Glomerular endothelial cell (primary cell): Measurements from ENCODE around the gene CCDC50. TPM values are rescaled to one million over a fixed set of nuclear protein-coding genes. Genes with fewer than 3 reads are reported as not detected.

Source experiments
- DNase-seq: peaks from one replicate; pipeline ENCODE4 v3.0.0-alpha.2; 2011; ENCODE audit warnings: low read depth, low spot score; ENCODE audit errors: extremely low read depth
- total RNA-seq: library from RNA; depleted of rRNA; stranded (reverse); fragments of >200 nt; gene quantifications from 2 replicates; pipeline ENCODE4 v1.2.3, GENCODE V29; 2015

CCDC50 gene
- total RNA-seq, 1 donor from 2014 or later: 144 TPM

DNA sequence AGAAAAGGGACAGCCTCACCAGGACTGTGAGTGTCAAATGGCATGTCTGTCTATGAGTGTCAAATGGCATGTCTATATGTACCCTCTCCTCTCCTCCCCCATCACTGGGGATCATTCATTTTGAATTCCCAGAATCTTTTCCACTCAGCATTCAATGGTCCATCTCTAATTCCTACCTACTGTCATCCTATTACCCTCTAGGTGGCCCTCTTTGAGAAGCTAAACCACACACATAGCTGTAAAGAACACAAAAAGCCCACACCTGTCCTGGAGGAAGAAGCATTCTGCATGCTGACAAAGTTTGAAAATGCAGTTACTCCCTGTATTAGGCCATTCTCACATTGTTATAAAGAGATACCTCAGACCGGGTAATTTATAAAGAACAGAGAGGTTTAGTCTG is 85.5 kb downstream of the CCDC50 start:
- DNase-seq: no peak

DNA sequence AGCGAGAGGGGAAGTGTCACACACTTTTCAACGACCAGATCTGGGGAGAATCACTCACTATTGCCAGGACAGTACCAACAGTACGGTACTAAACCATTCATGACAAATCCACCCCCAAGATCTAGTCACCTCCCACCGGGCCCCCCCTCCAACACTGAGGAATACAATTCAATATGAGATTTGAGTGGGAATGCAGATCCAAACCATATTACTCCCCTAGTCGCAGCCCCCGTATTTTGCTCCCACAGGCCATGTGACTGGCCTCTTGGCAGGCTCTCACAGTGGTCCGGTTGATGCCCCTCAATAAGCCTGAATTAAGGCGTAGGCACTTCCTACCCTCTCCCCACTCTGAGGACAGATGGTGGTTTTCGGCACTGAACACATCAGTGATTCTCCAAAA is 86.4 kb downstream of the CCDC50 start:
- no peak for DNase-seq

DNA sequence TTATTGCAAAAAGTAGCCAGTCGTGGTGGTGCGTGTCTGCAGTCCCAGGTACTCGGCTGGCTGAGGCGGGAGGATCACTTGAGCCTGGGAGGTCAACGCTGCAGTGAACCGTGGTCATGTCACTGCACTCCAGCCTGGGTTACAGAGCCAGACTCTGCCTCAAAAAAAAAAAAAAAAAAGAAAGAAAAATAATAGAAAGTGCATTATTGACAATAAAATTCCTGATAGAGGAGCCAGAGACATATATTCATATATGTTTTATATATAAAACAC is 88.2 kb downstream of the CCDC50 start:
- no peak for DNase-seq

DNA sequence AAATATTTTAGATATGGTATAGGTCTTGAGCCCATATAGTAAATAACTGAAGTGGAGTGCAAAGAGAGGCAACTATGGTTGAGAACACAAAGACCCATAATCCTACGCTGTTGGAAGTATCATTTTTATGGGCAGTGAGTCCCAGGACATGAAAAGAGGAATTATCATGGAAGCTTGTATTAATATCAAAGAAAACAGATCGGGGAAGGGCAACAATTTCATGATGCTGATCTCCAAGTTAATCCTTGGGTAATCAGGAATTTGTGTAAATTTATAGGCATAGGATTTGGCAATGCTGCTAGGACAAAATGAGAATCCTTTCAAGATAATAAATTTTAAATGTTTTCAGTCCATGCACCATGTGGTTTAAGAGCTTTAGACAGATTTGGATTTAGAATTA is 91.6 kb downstream of the CCDC50 start:
- no peak for DNase-seq

DNA sequence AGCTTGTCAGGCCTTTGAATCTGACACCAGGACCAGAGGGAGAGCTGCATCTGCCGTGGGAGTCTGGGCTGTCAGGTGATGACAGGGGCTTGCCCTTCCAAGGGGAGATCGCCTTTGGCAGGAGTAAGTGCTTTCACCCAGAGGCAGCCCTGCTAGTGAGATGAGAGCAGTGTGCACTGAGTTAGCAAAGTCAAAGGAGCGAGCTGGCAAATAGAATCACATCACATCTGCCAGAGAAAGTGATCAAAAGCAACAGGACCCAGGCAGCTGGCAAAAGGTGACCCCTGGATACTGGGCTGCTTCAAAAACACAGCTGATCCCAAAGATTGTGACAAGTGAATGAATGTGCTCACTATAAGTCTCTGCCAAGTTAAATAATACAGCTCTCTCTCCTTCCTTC is 95.7 kb downstream of the CCDC50 start:
- DNase-seq: no peak

DNA sequence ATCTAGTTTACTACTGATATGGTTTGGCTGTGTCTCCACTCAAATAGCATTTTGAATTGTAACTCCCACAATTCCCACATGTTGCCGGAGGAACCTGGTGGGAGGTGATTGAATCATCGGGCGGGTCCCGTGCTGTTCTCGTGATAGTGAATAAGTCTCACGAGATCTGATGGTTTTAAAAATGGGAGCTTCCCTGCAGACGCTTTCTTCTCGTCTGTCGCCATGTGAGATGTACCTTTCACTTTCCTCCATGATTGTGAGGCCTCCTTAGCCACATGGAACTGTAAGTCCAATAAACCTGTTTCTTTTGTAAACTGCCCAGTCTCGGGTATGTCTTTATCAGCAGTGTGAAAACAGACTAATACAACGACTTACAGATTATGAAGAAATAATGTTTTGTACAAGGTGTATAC is 96.1 kb downstream of the CCDC50 start:
- no peak for DNase-seq

DNA sequence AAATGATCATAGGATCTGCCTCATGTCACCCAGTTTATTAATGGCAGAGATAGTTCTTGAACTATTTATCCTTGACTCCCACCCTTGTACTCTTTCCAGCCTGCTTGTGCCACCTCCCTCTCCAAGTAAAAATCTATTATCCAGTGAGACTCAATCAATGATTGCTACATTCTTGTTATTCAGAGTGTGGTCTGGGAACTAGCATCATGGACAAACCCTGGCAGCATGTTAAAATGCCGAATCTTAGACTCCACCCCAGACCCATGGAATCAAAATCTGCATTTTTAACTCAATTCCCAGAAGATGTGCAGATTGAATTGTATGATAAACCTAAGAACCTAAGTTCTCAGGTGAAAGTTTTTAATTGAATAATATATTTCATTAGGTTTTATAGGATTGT is 97.1 kb downstream of the CCDC50 start:
- no peak for DNase-seq

DNA sequence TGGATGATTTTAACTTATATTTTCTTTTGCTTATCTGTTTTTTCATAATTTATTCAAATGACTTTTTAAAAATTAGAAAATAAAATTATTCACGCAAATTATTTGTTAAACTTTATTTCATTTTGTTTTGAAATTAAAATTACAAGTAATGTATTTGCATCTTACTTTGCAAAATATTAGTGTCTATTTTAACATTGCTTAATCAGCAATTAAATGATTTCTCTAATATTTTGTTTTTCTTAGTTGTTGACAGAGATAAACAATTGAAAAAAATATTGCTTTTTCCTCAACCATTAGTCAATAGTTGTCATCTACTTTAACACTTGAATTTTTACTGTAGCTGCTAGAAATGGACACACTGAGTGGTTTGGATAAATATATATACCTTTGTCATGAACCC is 99.0 kb downstream of the CCDC50 start:
- DNase-seq: no peak

DNA sequence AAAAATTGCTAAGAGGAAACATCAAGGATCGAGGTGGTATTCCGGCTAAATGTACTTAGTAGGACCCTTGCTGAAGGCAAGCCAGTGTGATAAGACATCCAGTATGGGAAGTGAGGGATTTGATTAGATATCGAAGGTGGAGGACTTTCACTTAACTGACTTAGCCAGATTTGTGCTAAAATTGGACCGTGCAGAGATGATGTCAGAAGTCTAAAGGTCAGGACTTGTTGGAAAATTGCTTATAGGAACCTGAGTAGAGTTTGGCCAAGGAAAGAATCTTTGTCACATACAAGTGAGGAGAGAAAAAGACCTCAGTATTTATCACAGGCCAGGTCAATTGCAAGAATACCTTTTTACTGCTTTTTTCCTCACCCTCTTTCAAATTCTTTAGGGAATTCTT is 100.9 kb downstream of the CCDC50 start:
- no peak for DNase-seq

DNA sequence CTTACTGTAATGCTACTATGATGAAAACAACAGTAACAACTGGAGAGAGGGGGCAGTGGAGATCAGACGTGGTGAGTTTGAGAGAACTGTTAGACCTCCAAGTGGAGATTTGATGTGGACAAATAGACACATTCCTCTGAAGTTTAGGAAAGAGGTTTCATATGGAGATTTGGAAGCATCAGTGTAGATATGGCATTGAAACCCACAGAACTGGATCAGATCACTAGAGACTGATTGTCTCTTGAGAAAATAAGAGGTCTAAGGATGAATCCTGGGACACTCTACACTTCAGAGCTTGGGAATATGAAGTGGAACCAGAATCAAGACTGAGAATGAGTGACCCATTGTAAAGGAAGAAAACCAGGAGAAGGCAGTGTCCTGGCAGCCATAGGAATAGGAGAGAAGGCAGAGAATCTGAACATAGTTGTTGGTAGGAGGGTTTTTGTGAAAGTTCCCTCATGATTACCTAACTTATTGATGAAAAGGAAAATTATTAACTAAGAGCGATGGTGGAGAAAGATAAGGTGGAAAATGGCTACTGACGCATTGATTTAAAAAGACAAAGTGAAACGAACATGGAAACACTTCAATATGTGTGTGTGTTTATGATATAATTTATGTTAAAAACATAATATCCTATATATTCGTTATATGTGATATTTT is 102.1 kb downstream of the CCDC50 start:
- DNase-seq: no peak

DNA sequence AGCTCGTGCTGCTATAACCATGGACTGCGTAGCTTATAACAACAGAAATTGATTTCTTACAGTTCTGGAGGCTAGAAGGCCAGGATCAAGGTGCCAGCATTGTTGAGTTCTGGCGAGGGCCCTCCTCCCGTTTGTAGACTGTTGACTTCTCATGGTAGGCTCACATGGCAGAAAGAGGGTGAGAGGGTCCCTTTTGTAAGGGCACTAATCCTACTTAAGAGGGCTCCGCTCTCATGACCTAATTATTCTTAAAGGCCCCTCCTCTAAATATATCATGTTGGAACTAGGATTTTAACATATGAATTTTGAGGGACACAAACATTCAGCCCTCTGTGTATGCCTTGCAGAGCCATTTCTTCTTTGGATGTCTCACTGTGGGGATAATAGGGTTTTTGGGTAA is 103.0 kb downstream of the CCDC50 start:
- DNase-seq: no peak

DNA sequence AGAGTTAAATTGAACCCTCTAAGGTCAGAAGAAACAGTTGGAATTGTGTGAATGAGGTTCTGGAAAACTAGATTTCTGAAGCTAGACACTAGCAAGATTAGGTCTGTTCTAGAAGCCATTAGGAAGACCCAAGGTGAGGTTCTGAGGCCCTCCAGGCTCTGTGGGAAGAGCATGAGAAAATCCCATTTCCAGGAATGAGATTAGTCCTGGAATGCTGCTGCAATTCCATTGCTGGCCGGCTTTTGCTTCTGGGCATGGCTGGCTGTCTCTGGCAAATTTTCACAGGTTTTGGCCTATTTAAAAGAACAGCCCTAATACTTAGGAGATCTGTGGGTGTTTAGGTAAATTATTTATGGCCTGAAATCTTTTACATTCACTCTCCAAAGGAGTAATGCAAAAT is 104.8 kb downstream of the CCDC50 start:
- DNase-seq: no peak

DNA sequence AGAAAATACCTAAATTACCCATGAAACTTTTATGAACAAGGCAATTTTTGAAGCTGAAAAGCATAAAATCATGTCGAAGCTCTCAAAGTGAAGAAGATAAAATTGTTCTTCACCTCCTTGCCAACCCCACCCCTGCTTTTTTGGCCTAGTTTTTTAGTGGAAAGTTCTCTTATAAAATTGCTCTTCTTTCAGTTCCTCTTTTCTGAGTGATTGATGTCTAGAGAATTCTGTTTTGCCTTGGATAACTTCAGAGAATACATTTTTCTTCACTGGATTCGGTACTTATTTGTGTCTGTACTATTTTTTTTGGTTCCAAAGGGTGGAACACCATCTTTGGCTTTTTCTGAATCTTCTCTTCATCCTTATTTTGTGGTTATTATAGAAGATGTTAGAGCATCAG is 106.8 kb downstream of the CCDC50 start:
- no peak for DNase-seq

DNA sequence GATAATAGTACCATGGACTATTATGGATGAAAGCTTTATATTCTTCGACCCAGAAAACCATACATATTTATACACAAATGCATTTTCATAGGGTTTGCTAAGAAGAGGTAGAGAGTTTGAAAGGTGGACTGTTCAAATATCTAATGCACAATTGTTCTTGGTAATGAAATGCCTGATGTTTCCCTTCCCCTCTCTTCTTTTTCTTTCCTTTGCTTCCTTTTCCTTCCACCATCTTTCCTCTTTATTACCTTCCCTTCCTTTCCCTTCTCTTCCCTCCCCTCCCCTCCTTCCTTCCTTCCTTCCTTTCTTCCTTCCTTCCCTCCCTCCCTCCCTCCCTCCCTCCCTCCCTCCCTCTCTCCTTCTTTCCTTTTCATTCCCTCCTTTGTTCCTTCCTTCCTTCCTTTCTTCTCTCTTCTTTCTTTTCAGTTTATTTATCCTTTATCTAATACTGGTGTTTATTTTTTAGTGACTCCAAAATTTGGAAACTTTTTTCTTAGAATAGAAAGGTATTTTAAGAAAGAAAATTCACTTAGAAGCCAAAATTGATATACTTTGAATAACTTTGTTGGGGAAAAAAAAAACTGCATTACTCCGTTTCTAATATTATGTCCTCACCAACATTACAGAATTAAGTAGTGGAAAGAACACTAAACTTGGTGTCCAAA is 109.1 kb downstream of the CCDC50 start:
- no peak for DNase-seq

DNA sequence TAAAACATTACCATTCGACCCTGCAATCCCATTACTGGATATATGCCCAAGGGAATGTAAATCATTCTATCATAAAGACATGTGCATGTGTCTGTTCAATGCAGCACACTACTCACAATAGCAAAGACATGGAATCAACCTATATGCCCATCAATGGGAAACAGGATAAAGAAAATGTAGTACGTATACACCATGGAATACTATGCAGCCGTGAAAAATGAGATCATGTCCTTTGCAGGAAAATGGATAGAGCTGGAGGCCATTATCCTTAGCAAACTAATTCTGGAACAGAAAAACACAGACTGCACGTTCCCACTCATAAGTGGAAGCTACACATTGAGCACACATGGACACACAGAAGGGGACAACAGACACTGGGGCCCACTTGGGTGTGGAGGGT is 111.3 kb downstream of the CCDC50 start:
- no peak for DNase-seq

DNA sequence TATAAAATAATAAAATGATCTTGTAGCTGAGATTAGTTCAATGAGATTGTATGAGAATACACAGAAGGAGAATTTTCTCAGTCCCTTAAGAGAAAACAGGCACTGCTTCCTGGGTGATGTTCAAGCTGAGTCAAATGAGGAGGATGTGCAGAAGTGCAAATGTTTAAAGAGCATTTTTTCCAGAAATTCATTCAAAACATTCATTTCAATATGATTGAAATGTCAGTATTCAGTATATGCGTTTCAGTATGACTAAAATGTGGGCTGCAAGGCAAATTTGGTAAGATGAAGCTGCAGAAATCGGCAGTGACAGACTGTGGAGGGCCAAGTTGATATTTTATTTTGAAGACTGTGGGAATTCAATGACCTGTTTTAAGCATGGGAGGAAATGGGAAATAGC is 112.5 kb downstream of the CCDC50 start:
- no peak for DNase-seq

DNA sequence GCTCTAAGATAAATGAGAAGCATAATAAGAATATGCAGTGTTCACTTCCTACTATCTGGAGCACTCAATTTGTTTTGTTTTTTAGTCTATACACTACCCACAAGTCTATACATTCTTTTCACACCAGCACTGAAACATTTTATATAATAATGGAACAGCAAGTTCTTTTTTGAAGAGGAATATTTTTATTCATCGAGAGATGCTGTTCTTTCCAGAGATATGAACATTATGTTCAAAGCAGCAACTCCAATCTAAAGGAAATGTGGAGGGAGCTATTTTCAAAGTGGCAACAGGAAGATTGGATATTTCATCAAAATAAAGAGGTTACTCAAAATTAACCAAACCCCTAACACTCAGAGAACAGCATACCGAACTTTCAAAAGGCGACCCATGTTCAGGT is 115.4 kb downstream of the CCDC50 start:
- DNase-seq: no peak

Other genes starting within 250 kb of the CCDC50 start
- not detected in 2 replicates for gene OSTN, start 130.2 kb upstream of the CCDC50 start, total RNA-seq
- 0.29 and 1.1 TPM in 2 replicates for gene UTS2B, start 1.1 kb downstream of the CCDC50 start, total RNA-seq
- gene PYDC2, start 131.8 kb downstream of the CCDC50 start, total RNA-seq: not detected in 2 replicates